WTC11 (cell line): ENCODE data around the gene TBX4.

Source experiments
- GTF2I ChIP-seq: fragments of 250-450 bp; sonication (Bioruptor Pico); conservative IDR thresholded peaks from 2 replicates; pipeline ENCODE4 v1.4.0; 2021; ENCODE audit warnings: mild to moderate bottlenecking
- SMAD3 ChIP-seq: sonication (generic); formaldehyde crosslinking; IDR thresholded peaks from 2 replicates; pipeline ENCODE4 v1.8.0; 2022; ENCODE audit warnings: missing genetic modification reagents, mild to moderate bottlenecking, borderline replicate concordance
- TF ChIP-seq, protein P1 (sequence below): fragments of 200-600 bp; IDR thresholded peaks from 2 replicates; pipeline ENCODE4 v1.8.0; 2022; ENCODE audit warnings: antibody characterized with exemption
- TF ChIP-seq, protein P2 (sequence below): sonication (generic); formaldehyde crosslinking; IDR thresholded peaks from 2 replicates; pipeline ENCODE4 v1.8.1; 2023; ENCODE audit warnings: mild to moderate bottlenecking, missing genetic modification reagents
- TF ChIP-seq, protein P3 (sequence below): sonication (generic); formaldehyde crosslinking; conservative IDR thresholded peaks from 2 replicates; pipeline ENCODE4 v1.8.1; 2022; ENCODE audit warnings: mild to moderate bottlenecking, missing genetic modification reagents

DNA sequence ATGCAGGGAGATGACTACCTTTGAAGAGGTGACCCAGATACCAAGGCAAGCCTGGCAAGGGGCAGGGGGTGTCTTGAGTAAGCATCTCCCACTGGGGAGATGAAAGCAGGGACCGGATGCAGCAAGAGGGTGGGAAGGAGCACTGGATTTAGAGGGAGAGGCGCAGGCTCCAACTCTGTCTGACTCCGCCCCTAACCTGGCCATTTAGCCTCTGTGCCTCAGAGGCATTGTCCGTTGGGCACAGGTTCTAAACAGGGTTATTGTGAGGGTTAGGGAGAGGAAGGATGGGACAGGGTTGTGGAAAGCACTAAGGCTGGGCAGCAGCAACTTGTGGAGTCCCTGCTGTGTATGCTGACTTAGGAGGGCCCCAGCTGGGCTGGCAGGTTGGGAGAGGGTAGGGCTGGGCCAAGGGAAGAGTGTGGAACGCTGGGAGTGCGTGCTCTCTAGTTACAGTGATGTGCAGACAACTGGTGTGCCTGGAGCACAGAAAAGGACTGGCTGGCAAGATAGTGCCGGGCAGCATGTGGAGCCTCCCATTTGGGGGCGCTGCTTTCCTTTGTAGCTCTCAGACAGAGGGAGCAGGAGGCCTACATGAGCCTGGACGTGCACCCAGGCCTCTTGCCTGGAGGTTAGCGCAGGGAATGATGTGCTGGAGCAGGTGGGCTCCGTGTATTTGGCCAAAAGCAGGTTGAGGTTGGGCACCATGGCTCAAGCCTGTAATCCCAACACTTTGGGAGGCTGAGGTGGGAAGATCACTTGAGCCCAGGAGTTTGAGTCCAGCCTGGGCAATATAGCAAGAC, 26.3 kb upstream of the TBX4 start:
- TF ChIP-seq, protein P1, sequence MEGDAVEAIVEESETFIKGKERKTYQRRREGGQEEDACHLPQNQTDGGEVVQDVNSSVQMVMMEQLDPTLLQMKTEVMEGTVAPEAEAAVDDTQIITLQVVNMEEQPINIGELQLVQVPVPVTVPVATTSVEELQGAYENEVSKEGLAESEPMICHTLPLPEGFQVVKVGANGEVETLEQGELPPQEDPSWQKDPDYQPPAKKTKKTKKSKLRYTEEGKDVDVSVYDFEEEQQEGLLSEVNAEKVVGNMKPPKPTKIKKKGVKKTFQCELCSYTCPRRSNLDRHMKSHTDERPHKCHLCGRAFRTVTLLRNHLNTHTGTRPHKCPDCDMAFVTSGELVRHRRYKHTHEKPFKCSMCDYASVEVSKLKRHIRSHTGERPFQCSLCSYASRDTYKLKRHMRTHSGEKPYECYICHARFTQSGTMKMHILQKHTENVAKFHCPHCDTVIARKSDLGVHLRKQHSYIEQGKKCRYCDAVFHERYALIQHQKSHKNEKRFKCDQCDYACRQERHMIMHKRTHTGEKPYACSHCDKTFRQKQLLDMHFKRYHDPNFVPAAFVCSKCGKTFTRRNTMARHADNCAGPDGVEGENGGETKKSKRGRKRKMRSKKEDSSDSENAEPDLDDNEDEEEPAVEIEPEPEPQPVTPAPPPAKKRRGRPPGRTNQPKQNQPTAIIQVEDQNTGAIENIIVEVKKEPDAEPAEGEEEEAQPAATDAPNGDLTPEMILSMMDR, result no peak
- TF ChIP-seq SMAD3 (CRISPR knock-in tag), result no peak
- TF ChIP-seq, protein P2, sequence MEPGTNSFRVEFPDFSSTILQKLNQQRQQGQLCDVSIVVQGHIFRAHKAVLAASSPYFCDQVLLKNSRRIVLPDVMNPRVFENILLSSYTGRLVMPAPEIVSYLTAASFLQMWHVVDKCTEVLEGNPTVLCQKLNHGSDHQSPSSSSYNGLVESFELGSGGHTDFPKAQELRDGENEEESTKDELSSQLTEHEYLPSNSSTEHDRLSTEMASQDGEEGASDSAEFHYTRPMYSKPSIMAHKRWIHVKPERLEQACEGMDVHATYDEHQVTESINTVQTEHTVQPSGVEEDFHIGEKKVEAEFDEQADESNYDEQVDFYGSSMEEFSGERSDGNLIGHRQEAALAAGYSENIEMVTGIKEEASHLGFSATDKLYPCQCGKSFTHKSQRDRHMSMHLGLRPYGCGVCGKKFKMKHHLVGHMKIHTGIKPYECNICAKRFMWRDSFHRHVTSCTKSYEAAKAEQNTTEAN (CRISPR knock-in tag), result no peak
- TF ChIP-seq, protein P3, sequence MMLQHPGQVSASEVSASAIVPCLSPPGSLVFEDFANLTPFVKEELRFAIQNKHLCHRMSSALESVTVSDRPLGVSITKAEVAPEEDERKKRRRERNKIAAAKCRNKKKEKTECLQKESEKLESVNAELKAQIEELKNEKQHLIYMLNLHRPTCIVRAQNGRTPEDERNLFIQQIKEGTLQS (CRISPR knock-in tag), result no peak
- TF ChIP-seq GTF2I (CRISPR knock-in tag), result peak; percentile 78; the same call in 1 of the 2 replicates
